HG02870 (cell line): Measurements from ENCODE around the gene IQSEC1.
"Not testable (repeated sequence)": the region's sequence is repeated elsewhere in the genome, so short reads cannot be mapped to it uniquely, and the experiment has no call there.

Experiments used
- ATAC-seq: cut with Tn5 transposase; IDR thresholded peaks from one replicate; pipeline ENCODE4 v1.9.1; 2021; ENCODE audit warnings: mild to moderate bottlenecking, moderate library complexity; ENCODE audit not compliant: unreplicated experiment

IQSEC1 gene

DNA sequence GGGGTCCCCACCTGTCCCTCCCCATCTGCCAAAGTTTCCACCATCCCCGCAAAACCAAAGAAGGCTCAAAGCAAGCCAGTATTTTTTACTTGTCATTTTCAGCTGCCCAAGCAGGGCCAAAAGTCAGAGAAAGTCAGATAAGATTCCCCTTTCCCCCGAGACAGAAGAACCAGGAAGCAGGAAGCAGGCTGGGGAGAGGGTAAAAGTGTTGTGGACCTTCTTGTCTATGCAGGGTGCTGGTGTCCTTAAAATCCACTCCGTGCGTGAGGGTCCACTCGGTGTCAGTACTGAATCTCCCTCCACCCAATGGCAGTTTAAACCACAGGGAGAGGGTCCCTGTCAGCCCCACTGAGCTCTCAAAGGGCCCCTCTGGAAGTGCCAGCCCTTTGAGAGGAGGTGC lies 211.6 kb downstream of the IQSEC1 start:
- no peak for ATAC-seq

DNA sequence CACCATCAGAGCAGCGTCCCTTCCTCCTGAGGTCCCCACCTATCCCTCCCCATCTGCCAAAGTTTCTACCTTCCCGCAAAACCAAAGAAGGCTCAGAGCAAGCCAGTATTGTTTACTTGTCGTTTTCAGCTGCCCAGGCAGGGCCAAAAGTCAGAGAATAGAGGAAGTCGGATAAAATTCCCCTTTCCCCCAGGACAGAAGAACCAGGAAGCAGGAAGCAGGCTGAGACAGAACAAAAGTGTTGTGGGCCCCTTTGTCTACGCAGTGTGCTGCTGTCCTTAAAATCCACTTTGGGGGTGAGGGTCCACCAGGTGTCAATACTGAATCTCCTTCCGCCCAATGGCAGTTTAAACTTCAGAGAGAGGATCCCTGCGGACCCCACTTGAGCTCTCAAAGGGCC lies 213.4 kb downstream of the IQSEC1 start:
- ATAC-seq, result no peak

- no peak for ATAC-seq
These were observed 216.6 kb downstream of the IQSEC1 start for GRCh38 chr3:12856626-12857025.

GRCh38 chr3:12854565-12854964 lies 218.7 kb downstream of the IQSEC1 start:
- ATAC-seq, result no peak

DNA sequence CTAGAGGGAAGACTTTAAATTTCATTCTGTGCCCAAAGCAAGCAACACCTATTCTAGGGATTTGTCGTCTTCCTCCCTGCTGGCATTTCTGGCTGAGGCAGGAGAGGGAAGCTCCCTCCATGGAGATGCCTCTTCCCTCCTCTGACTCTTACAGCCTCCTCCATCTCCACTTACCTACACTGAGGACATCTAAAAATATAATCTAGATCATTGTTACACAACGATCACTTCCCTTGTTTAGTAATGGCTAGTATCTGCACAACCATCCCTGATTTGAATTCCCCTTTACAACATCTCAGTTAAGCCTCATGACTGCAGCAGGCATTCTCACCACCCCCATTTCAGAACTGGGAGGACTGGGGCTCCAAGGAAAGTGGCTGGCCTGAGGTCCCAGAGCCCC lies 219.4 kb downstream of the IQSEC1 start:
- not testable (repeated sequence) for ATAC-seq

DNA sequence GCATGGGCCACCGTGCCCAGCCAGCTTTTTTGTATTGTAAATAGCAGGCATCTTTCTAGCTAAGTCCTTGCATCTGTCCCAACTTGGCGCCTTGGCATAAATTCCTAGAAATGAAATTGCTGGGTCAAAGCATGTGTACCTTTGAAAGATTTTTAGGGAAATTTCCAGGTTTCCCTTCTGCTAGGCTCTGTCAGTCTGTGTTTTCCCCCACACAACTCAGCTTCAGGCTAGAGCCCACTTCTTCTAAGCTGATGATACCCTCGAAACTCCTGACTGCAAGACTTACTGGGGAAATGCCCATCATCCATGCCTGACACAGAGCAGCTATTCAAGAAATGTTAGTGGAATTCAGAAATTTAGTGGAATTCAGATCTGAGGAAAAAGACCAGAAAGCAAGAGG lies 221.0 kb downstream of the IQSEC1 start:
- no peak for ATAC-seq
